ENCODE results near the gene NBEAL1.
"Not testable (repeated sequence)": the region's sequence is repeated elsewhere in the genome, so short reads cannot be mapped to it uniquely, and the experiment has no call there.

NBEAL1 gene

GRCh38 chr2:203040966-203041521, 26.4 kb downstream of the NBEAL1 start:
- no peak for FAIRE-seq

DNA sequence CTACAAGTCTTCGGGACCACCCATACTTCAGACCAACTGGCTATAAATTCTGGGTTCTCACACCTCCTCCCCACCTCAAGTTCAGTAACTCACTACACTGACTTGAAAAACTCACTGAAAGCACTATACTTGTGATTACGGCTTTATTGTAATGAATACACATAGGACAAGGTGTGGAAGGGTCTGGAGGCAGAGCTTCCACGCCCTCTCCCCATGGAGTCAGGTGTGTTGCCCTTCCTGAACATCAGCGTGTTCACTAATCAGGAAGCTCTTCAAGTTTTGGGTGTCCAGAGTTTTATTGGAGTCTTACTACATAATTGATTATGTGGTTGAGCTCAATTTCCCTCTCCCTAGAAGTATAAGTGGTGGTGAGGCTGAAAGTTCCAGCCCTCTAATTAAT, 27.5 kb downstream of the NBEAL1 start:
- FAIRE-seq, result no peak

GRCh38 chr2:203043226-203043625, 28.6 kb downstream of the NBEAL1 start:
- no peak for FAIRE-seq

GRCh38 chr2:203045867-203046266, 31.2 kb downstream of the NBEAL1 start:
- FAIRE-seq, result peak; percentile 5

DNA sequence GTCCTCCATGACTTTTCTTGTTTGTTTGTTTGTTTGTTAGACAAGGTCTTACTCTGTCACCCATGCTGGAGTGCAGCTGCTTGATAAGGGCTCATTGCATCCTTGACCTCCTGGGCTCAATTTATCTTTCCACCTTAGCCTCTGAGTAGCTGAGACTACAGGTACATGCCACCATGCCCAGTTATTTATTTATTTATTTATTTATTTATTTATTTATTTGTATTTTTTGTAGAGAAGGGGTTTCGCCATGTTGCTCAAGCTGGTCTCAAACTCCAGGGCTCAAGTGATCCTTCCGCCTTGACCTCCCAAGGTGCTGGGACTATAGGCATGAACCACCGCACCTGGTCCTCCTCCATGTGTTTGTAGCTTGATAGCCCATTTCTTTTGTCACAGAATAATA, 37.9 kb downstream of the NBEAL1 start:
- FAIRE-seq, result no peak

- no peak for FAIRE-seq
Measured at GRCh38 chr2:203059567-203060240, 45.0 kb downstream of the NBEAL1 start.

GRCh38 chr2:203061346-203061745, 46.7 kb downstream of the NBEAL1 start:
- FAIRE-seq, result no peak

GRCh38 chr2:203062126-203062525, 47.5 kb downstream of the NBEAL1 start:
- FAIRE-seq, result no peak

DNA sequence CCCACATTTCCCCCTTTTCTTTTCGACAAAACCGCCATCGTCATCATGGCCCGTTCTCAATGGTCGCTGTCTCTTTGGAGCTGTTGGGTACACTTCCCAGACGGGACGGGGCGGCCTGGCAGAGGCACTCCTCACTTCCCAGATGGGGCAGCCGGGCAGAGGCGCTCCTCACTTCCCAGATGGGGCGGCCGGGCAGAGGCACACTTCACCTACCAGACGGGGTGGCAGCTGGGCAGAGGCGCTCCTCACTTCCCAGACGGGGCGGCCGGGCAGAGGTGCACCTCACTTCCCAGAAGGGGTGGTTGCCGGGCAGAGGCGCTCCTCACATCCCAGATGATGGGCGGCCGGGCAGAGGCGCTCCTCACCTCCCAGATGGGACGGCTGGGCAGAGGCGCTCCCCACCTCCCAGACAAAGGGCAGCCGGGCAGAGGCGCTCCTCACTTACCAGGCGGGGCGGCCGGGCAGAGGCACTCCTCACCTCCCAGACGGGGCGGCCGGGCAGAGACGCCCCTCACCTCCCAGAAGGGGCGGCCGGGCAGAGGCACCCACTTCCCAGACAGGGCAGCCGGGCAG, 51.9 kb downstream of the NBEAL1 start:
- not testable (repeated sequence) for FAIRE-seq

DNA sequence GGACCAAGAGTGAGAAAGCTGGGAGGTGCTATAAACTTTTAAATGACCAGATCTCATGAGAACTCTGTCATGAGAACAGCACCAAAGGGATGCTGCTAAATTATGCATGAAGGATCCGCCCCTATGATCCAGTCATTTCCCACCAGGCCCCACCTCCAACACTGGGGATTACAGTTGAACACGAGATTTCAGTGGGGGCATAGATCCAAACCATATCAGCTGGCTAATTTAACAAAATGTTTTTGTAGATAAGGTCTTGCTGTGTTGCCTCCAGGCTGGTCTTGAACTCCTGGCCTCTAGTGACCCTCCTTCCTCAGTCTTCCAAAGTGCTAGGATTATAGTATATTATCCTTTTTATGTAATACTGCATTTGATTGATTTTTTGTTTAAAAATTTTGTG, 56.0 kb downstream of the NBEAL1 start:
- FAIRE-seq, result no peak

- no peak for FAIRE-seq
Measured at GRCh38 chr2:203071148-203071547, 56.5 kb downstream of the NBEAL1 start.

DNA sequence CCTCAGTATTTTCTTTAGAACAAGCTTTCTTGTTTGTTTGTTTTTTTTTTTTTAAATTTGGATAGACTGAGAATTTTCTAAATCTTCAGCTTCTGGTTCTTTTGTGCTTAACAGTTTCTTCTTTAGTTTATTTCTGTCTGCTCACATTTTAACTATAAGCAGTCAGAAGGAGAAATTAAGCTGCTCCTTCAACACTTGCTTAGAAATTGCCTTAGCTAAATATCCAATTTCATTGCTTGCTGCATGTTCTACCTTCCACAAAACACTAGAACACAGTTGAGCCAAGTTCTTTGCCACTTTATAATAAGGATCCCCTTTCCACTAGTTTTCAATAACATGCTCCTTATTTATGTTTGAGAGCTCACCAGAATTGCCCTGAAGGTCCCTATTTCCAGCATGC, 57.7 kb downstream of the NBEAL1 start:
- no peak for FAIRE-seq

- FAIRE-seq, result no peak
Measured at GRCh38 chr2:203077451-203077850, 62.8 kb downstream of the NBEAL1 start.

DNA sequence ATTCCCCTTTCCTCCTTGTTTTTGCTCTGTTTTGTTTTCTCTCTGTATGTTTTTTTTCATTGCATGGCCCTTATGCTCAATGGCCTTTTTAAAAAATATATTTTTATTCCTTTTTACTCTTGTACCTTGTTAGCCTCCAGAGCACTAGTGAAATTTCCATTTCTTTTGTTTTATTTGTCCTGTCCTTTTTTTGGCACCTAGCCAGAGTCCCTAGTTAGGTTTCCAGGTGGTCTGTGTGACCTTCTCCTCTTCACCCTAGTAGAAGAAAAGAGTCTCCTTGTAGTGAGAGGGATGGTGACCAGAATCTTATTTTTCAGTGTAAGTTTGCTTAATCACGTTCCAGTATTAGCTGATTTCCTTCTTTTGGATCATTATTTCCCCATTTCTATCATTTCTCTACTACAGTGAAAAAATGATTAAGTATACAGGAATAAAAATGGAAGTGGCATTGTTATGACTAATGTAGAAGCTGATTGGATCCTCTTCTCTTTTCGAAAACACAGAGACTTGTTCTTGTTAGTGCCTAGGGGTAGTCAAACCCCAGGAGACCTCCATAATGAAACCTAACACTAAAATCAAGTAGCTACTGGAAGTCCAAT, 65.9 kb downstream of the NBEAL1 start:
- FAIRE-seq, result no peak

DNA sequence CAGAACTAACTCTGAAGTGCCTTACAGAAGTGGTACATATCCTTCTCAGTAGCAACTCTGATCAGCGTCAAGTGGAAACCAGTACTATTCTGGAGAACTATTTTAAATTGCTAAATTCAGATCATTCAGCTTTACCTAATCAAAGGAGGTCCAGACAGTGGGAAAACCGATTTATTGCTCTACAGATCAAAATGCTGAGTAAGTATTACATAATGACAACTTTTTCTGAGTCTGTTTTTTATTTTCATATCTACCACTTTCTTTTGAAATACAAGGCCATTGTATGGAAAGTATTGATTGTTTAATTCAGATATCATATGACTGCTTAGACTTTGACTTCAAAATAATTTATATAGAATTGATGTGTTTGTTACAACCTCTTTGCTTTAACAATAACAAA, 68.7 kb downstream of the NBEAL1 start:
- FAIRE-seq, result peak; percentile 38

DNA sequence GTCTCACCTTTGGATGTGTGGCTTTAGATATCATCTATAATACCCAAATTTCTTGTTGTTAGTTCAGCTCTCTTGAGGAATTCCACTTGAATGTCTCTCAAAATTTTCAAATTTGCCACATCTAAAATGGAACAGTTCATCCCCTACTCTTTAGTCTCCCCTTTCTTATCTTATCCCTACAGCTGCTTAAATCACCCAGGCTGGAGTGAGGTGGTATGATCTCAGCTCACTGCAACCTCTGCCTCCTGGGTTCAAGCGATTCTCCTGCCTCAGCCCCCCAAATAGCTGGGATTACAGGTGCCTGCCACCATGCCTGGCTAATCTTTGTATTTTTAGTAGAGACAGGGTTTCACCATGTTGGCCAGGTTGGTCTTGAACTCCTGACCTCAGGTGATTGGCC, 71.7 kb downstream of the NBEAL1 start:
- not testable (repeated sequence) for FAIRE-seq

DNA sequence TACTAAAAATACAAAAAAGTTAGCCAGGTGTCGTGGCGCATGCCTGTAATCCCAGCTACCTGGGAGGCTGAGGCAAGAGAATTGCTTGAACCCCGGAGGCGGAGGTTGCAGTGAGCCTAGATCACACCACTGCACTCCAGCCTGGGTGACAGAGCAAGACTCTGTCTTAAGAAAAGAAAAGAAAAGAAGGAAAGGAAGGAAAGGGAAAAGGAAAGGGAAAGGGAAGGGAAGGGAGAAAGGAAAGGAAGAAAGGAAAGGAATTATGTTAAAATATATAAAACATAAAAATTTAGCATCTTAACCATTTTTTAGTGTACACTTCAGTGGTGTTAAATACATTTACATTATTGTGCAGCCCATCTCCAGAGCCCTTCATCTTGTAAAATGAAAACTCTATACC, 76.0 kb downstream of the NBEAL1 start:
- FAIRE-seq, result not testable (repeated sequence)

DNA sequence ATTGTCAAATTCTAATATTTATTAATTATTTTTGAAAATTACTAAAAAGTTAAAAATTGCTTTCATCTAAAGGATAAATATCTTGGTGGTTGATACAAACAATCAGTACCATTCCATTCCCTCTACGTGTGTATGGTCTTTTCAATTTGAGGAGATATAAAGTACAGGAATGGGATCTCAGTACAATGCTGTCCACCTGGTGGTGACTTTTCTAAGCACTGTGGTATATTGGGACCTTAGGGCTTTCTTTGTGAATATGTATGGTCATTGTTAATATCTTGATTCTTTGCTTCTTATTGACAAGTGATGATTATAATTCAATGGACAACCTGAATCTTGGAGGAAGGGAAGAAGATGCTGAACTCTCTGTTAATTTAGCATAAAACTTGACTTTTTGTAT, 83.1 kb downstream of the NBEAL1 start:
- FAIRE-seq, result no peak

DNA sequence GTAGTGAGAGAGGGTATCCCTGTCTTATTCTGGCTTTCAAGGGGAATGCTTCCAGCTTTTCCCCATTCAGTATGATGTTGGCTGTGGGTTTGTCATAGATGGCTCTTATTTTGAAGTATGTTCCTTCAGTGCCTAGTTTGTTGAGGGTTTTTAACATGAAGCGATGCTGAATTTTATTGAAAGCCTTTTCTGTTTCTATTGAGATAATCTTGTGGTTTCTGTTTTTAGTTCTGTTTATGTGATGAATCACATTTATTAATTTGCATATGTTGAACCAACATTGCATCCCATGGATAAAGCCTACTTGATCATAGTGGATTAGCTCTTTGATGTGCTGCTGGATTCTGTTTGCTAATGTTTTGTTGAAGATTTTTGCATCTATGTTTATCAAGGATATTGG, 87.7 kb downstream of the NBEAL1 start:
- FAIRE-seq, result not testable (repeated sequence)

DNA sequence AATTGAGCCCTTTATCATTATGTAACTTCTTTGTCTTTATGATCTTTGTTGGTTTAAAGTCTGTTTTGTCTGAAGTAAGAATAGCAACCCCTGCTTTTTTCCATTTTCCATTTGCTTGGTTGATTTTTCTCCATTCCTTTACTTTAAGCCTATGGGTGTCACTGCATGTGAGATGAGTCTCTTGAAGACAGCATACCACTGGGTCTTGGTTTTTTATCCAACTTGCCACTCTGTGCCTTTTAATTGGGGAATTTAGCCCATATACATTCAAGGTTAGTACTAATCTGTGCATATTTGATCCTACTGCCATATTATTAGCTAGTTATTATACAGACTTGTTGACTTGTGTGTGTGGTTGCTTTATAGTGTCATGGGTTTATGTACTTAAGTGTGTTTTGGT, 89.6 kb downstream of the NBEAL1 start:
- no peak for FAIRE-seq

GRCh38 chr2:203105996-203106395, 91.3 kb downstream of the NBEAL1 start:
- no peak for FAIRE-seq

GRCh38 chr2:203110496-203110895, 95.8 kb downstream of the NBEAL1 start:
- not testable (repeated sequence) for FAIRE-seq

DNA sequence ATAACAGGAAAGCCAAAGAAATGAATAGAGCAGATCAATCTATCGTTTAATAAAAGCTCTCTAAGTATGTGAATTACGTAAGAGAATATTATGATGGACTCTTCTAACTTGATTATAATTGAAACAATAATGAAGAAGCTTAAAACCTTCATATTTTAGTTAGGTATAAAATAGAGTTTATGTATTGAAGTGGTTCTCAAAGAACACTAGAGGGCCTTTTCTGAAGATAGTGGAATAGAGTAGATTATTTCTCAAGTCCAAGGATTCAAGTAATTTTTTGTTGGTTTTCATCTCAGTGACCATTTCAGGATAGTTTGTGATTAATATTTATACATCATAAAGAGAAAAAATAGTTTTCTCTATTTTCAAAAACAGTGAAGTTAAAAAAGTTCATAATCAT, 97.7 kb downstream of the NBEAL1 start:
- no peak for FAIRE-seq

DNA sequence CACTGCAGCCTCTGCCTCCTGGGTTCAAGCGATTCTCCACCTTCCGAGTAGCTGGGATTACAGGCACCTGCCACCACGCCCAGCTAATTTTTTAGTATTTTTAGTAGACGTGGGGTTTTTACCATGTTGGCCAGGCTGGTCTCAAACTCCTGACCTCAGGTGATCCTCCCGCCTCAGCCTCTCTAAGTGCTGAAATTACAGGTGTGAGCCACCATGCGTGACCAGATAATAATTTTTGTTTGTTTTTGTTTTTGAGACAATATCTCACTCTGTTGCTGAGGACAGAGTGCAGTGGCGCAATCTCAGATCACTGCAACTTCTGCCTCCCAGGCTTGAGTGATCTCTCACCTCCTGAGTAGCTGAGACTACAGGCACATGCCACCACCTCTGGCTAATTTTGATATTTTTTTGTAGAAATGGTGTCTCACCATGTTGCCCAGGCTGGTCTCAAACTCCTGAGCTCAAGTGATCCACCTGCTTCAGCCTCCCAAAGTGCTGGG, 100.6 kb downstream of the NBEAL1 start:
- FAIRE-seq, result not testable (repeated sequence)
